SH-SY5Y (cell line): ENCODE results near the gene CPED1.

Experiments used
- GATA2 ChIP-seq: IDR thresholded peaks from 2 replicates; pipeline ENCODE4 v1.6.1; 2011; ENCODE audit warnings: mild to moderate bottlenecking, low read depth, low read length
- GATA3 ChIP-seq: IDR thresholded peaks from 2 replicates; pipeline ENCODE4 v1.6.1; 2011; ENCODE audit warnings: low read depth, mild to moderate bottlenecking, low read length, moderate library complexity

Gene CPED1

GRCh38 chr7:121103086-121103485 lies 114.6 kb downstream of the CPED1 start:
- TF ChIP-seq GATA3 (no peak), GATA2 (no peak)

- TF ChIP-seq GATA3 (no peak), GATA2 (no peak)
Measured at GRCh38 chr7:121103579-121103978, 115.1 kb downstream of the CPED1 start.

GRCh38 chr7:121105262-121105661 lies 116.8 kb downstream of the CPED1 start:
- no peak for TF ChIP-seq GATA3
- no peak for TF ChIP-seq GATA2

DNA sequence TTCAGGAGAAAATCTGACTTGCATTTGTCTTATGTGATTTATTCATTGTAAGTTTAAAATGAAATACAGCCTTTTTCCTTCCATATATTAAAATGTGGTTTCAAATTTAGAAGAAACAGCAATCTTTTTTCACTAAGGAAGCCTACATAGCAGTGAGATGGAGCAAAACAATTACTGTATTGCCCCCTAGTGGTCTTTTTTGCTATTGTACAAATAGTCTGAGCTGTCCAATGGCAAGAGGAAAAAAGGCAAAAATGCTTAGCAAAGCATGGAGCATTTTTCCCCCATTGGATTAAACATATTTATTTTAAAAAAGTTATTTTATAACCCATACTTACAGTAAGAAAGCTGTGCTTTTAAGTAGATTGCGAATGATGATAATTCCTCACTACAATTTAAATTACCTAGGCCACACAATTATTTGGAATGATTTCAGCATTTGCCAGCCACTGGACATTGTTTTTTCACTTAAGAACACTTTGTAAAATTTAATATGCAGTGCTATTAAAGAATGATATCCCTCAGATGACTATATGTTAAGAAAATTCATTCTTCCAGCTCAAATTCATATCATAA lies 119.5 kb downstream of the CPED1 start:
- TF ChIP-seq GATA3, result no peak
- TF ChIP-seq GATA2, result no peak

DNA sequence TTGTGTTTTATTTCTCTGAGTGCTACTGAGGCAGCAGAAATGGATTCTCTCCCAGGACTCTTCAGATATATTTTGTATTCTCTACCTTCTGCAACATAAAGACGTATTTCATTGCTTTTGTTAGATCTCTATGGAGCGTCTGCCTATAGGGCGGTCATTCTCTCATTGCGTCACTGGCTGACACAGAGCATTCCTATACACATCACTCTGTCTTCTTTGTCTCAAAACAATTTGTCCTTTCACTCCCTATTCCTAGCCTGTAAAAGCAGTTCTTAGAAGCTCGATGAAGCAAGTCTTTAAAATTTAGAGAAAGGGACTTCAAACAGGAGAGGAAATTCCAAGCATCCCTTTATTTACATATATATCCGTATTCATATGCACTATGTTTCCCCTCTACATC lies 120.6 kb downstream of the CPED1 start:
- TF ChIP-seq GATA2, result no peak

DNA sequence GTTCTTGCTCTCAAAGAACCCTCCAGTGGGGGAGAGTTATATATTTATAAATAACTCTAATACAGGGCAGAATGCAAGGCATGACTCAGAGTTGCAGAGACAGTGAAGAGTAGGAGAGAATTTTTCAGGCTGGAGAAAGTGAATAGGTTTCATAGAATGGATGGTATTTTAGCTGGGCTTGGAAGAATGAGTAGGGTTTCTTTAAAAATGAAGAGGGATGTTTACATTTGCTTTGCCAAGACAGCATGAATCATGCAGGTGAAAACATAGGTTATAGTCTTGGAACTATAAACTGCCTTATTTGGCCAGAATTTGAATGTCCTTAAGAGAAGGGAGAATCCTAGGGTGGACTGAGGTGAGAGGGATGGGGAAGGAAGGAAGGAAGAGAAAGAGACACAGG lies 124.8 kb downstream of the CPED1 start:
- TF ChIP-seq GATA3 (no peak), GATA2 (no peak)

GRCh38 chr7:121116396-121116795 lies 127.9 kb downstream of the CPED1 start:
- TF ChIP-seq GATA2, result no peak
- TF ChIP-seq GATA3, result no peak

DNA sequence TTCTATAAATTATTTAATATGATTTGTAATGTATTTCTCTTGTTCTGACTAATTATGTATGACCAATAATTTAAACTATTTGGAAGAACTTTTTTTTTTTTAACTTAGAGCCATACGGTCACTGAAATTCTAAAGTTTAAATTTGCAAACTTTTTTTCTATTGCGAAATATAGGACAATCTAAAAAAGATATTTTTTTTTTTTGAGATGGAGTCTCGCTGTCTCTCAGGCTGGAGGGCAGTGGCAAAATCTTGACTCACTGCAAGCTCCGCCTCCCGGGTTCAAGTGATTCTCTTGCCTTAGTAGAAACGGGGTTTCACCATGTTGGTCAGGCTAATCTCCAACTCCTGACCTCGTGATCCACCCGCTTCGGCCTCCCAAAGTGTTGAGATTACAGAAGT lies 130.5 kb downstream of the CPED1 start:
- TF ChIP-seq GATA3 (no peak), GATA2 (no peak)

GRCh38 chr7:121123032-121123431 lies 134.5 kb downstream of the CPED1 start:
- TF ChIP-seq GATA2 (no peak), GATA3 (no peak)

- TF ChIP-seq GATA3 (no peak), GATA2 (no peak)
Measured at GRCh38 chr7:121126201-121126600, 137.7 kb downstream of the CPED1 start.

DNA sequence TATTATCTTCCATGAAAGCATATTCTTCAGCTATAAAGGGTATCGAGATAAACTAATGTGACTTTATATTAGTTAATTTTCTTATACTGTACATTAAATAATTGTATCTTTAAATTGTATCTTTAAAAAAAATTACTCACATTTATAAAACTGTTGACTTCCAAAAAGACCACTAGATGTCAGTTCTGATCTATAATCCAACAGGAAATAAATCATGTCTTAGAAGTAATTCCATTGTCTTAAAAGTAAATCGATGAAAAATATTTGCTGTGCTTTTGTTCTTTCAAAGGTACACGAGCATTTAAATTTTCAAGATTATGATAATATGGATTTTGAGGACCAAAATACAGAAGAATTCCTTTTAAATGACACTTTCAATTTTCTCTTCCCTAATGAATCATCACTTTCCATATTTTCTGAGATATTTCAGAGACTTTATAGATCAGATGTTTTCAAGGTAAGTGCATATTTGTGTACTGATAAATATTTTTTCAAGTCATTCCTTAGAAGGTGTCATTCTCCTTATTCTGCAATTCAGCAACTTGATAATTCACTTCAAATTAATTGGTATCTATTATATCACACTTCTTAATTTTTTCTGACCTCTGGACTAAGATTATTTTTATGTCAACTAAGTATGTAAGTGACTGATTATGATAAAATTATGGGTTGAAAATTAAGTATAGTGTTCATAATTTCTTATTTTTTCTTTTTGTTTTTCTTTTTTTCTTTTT lies 138.5 kb downstream of the CPED1 start:
- TF ChIP-seq GATA2 (no peak), GATA3 (no peak)

GRCh38 chr7:121132940-121133339 lies 144.4 kb downstream of the CPED1 start:
- TF ChIP-seq GATA2, result no peak
- TF ChIP-seq GATA3, result no peak

- TF ChIP-seq GATA2, result no peak
- TF ChIP-seq GATA3, result no peak
Measured at GRCh38 chr7:121133444-121133843, 144.9 kb downstream of the CPED1 start.

- no peak for TF ChIP-seq GATA3
- TF ChIP-seq GATA2, result no peak
Measured at GRCh38 chr7:121137580-121137979, 149.1 kb downstream of the CPED1 start.

GRCh38 chr7:121138262-121138933 lies 149.9 kb downstream of the CPED1 start:
- TF ChIP-seq GATA2, result no peak
- TF ChIP-seq GATA3, result no peak

DNA sequence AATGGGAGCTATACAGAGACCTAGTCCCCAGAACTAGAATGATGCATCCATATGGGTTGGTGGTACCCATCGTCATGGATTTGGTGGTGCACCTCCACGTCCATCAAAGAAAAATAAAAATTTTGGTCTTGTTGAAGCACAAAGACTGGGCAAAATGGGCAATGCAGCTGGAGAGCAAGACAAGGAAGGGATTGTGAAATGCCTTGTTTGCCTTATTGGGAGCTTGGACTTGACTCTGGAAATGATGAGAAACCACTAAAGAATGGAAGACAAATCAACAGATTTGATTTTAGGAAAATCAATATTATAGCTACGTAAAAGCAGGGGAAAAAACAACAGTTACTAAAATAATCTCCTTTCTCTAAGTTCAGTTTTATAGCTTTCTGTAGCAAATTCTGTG lies 150.9 kb downstream of the CPED1 start:
- TF ChIP-seq GATA2 (no peak), GATA3 (no peak)

- TF ChIP-seq GATA2 (no peak), GATA3 (no peak)
Measured at GRCh38 chr7:121140790-121141189, 152.3 kb downstream of the CPED1 start.
